ENCODE results near the gene NECAB3. TPM values are rescaled to one million over a fixed set of nuclear protein-coding genes. Genes with fewer than 3 reads are reported as not detected.

Gene NECAB3
- total RNA-seq, 2 donors from 2014 or later, result 77.2 to 92.3 TPM

- H3K9me3 ChIP-seq (ENCODE audit: control insufficient read depth, low read length), result no peaks in the 10 kb centered on the region
- peak overlapping the region; percentile 53 for H3K4me3 Mint-ChIP-seq
- no peak overlapping the region for H3K9ac ChIP-seq (ENCODE audit: extremely low read depth, low read length, poor library complexity, severe bottlenecking)
- H3K4me1 Mint-ChIP-seq, result peaks cover 23% of the 10 kb centered on the region
- peaks cover 4% of the 10 kb centered on the region for H3K27me3 Mint-ChIP-seq (ENCODE audit: insufficient read depth)
- H3K36me3 ChIP-seq (ENCODE audit: control insufficient read depth, insufficient read depth, low read length), result peaks cover 27% of the 10 kb centered on the region
- H3K4me1 ChIP-seq (ENCODE audit: control insufficient read depth, insufficient read depth, low read length), result peaks cover under 1% of the 10 kb centered on the region
- H3K27ac Mint-ChIP-seq, result no peak overlapping the region
- H3K4me3 ChIP-seq (ENCODE audit: low read length), result peak overlapping the region; percentile 60
- DNase-seq, result peak; percentile 70
- H3K27me3 ChIP-seq (ENCODE audit: control insufficient read depth, insufficient read depth, low read length, poor library complexity, severe bottlenecking), result no peaks in the 10 kb centered on the region
- 39 to 58% methylated on average over 20 to 55 of the region's 55 CpGs for WGBS, 2 experiments (ENCODE audit: insufficient coverage in 1 of 2, insufficient read length in 1 of 2)
- no peaks in the 10 kb centered on the region for H3K9me3 Mint-ChIP-seq
- TF ChIP-seq, protein P1, sequence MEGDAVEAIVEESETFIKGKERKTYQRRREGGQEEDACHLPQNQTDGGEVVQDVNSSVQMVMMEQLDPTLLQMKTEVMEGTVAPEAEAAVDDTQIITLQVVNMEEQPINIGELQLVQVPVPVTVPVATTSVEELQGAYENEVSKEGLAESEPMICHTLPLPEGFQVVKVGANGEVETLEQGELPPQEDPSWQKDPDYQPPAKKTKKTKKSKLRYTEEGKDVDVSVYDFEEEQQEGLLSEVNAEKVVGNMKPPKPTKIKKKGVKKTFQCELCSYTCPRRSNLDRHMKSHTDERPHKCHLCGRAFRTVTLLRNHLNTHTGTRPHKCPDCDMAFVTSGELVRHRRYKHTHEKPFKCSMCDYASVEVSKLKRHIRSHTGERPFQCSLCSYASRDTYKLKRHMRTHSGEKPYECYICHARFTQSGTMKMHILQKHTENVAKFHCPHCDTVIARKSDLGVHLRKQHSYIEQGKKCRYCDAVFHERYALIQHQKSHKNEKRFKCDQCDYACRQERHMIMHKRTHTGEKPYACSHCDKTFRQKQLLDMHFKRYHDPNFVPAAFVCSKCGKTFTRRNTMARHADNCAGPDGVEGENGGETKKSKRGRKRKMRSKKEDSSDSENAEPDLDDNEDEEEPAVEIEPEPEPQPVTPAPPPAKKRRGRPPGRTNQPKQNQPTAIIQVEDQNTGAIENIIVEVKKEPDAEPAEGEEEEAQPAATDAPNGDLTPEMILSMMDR (conservative IDR thresholded peaks at IDR 0.05), result no peak
- H3K27ac ChIP-seq (ENCODE audit: low read depth, low read length), result no peak overlapping the region
- H3K36me3 Mint-ChIP-seq (ENCODE audit: low read depth), result peaks cover 44% of the 10 kb centered on the region
Observed at GRCh38 chr20:33667245-33667675, 7.0 kb downstream of the NECAB3 start.

DNA sequence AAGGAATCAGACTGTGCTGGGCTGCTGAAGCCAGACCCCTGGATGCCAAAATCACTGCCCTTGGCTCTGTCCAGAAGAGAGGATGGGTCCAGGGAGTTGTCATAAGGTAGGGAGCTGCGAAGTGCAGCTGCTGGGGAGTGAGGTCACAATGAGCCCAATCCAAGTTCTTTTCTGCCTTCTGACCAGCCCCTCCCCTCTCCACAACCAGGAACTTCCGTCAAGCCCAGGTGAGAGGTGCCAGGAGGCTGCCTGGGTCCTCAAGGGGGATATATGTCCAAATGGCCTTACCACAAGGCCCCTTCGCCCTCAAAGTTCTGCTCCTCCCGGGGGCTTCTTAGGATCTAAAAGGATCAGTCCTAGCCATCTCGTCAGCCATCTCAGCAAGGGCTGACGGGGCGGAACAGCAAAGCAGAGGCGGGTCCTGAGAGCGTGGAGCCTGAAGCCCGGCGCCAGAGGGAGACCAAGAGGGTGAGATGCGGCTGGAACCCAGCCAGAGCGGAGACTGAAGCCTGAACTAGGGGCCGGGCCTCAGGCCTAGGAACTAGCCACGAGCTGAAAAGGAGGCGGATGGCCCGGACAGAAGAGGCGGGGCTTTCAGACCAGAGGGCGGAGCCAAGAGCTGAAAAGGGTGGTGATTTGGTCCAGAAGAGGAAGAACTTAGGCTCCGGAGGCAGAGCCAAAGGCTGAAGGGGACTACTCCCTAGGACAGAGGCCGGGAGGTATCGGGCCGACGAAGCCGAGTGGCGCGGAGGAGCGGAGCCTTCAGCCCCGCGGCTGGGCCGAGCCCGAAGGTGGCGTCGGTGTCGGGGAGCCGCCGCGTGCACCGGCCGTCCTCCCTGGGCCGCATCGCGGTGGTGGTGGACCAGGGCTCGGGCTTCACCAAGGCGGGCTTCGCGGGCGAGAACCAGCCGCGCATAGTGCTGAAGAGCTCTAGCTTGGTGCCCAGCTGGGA, 7.7 kb downstream of the NECAB3 start, which contains the start of gene ACTL10:
Gene ACTL10, plus strand, starts transcription at position 651 of the 952 bp plus-strand sequence. CDS start 555 bp downstream, outside the sequence.
- Histone ChIP-seq H3K4me3 (ENCODE audit: low read length) (peak within 1 kb of the TSS; percentile 60), H3K27me3 (ENCODE audit: control insufficient read depth, insufficient read depth, low read length, poor library complexity, severe bottlenecking) (no peaks in the 10 kb centered on the region), H3K4me1 (ENCODE audit: control insufficient read depth, insufficient read depth, low read length) (no peaks in the 10 kb centered on the region), H3K9me3 (ENCODE audit: control insufficient read depth, low read length) (no peaks in the 10 kb centered on the region), H3K36me3 (ENCODE audit: control insufficient read depth, insufficient read depth, low read length) (peaks cover 22% of the 10 kb centered on the region), H3K27ac (ENCODE audit: low read depth, low read length) (no peak within 1 kb of the TSS), H3K9ac (ENCODE audit: extremely low read depth, low read length, poor library complexity, severe bottlenecking) (peak within 1 kb of the TSS; percentile 11)
- TF ChIP-seq, protein P1 (conservative IDR thresholded peaks at IDR 0.05), result peak; percentile 60
- peaks cover 19% of the 10 kb centered on the region for H3K4me1 Mint-ChIP-seq
- H3K36me3 Mint-ChIP-seq (ENCODE audit: low read depth), result peaks cover 37% of the 10 kb centered on the region
- H3K9me3 Mint-ChIP-seq, result no peaks in the 10 kb centered on the region
- H3K27me3 Mint-ChIP-seq (ENCODE audit: insufficient read depth), result peaks cover 4% of the 10 kb centered on the region
- H3K4me3 Mint-ChIP-seq, result peak within 1 kb of the TSS; percentile 53
- WGBS, 2 experiments (ENCODE audit: insufficient coverage in 1 of 2, insufficient read length in 1 of 2), result 20 to 39% methylated on average over 25 to 50 of the region's 50 CpGs
- DNase-seq, result peak; percentile 97
- peak within 1 kb of the TSS; percentile 78 for H3K27ac Mint-ChIP-seq

- Mint-ChIP-seq H3K4me1 (peaks cover 19% of the 10 kb centered on the region), H3K27ac (peak overlapping the region; percentile 68), H3K9me3 (no peaks in the 10 kb centered on the region), H3K4me3 (peak overlapping the region; percentile 75), H3K36me3 (ENCODE audit: low read depth) (peaks cover 23% of the 10 kb centered on the region), H3K27me3 (ENCODE audit: insufficient read depth) (peaks cover 4% of the 10 kb centered on the region)
- no peaks in the 10 kb centered on the region for H3K27me3 ChIP-seq (ENCODE audit: control insufficient read depth, insufficient read depth, low read length, poor library complexity, severe bottlenecking)
- H3K4me3 ChIP-seq (ENCODE audit: low read length), result no peak overlapping the region
- 96 to 100% methylated on average over 1 to 2 of the region's 2 CpGs for WGBS, 2 experiments (ENCODE audit: insufficient coverage in 1 of 2, insufficient read length in 1 of 2)
- H3K9ac ChIP-seq (ENCODE audit: extremely low read depth, low read length, poor library complexity, severe bottlenecking), result no peak overlapping the region
- H3K4me1 ChIP-seq (ENCODE audit: control insufficient read depth, insufficient read depth, low read length), result no peaks in the 10 kb centered on the region
- TF ChIP-seq, protein P1 (conservative IDR thresholded peaks at IDR 0.05), result no peak
- no peak overlapping the region for H3K27ac ChIP-seq (ENCODE audit: low read depth, low read length)
- no peaks in the 10 kb centered on the region for H3K9me3 ChIP-seq (ENCODE audit: control insufficient read depth, low read length)
- H3K36me3 ChIP-seq (ENCODE audit: control insufficient read depth, insufficient read depth, low read length), result peaks cover 13% of the 10 kb centered on the region
- no peak for DNase-seq
Observed at GRCh38 chr20:33664762-33665144, 9.5 kb downstream of the NECAB3 start.
